Activated CD4-positive, alpha-beta T cell treated with anti-CD3 and anti-CD28 coated beads for 24 hours (primary cell): ENCODE measurements around the gene TTC23.

Experiments used
- DNase-seq, 2 donors: peaks; one replicate each; pipeline ENCODE4 v3.0.0-alpha.2; 2020; ENCODE audit warnings: low read depth in 2 of 2

The TTC23 gene

GRCh38 chr15:99249270-99249841 lies at the start of gene TTC23:
TSS of gene TTC23 (minus strand) at chr15:99249581. CDS start at chr15:99228712, 20,869 bp downstream.
- no peak for DNase-seq

DNA sequence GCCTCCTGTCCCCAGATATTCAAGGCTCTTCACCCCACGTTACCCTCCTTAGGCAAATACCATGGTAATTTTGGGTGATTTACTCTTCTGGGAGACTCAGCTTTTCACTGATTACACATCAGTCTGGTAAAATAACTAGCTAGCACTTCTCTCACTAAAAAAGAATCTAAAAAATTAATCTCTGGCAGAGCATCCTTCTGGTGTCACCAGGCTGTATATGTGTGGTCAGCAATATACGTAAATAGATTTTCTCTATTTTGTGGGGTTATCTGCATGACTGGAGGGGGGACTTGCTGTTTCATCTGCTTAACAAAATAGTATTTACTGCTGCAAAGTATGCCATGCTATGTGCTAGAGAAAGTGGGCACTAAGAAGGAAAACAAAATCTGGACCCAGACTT lies 47.0 kb upstream of the TTC23 start:
- no peak for DNase-seq

GRCh38 chr15:99295840-99296239 lies 46.5 kb upstream of the TTC23 start:
- no peak for DNase-seq

DNA sequence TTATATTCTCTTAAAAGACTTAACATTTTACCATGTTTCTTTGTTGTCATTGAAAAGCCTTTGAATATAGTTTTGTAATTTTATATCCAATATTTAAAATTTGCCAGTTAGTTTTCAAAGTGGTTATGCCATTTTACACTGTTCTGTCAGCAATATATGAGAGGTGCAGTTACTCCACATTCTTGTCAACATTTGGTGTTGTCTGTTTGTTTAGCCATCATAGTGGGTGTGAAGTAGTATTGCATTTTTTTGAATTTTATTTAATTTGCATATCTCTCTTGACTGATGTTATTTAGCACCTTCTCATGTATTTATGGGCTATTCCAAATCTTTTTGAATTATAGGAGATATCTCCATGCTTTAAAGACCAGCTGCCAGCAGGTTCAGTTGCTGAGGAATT lies 42.3 kb upstream of the TTC23 start:
- DNase-seq, result no peak

GRCh38 chr15:99283717-99284116 lies 34.3 kb upstream of the TTC23 start:
- no peak for DNase-seq

DNA sequence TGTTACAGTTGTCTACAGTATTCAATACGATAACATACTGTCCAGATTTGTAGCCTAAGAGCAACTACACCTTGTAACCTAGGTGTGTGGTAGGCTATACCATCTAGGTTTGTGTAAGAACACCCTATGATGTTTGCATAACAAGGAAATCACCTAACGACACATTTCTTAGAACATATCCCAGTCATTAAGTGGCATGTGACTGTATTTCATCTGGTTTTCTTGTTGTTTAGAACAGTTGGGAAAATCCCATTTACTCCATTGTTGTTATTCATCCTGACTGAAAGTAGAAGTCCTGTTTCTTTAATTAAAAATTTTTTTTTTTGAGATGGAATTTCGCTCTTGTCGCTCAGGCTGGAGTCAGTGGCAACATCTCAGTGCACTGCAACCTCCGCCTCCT lies 33.2 kb upstream of the TTC23 start:
- no peak for DNase-seq

DNA sequence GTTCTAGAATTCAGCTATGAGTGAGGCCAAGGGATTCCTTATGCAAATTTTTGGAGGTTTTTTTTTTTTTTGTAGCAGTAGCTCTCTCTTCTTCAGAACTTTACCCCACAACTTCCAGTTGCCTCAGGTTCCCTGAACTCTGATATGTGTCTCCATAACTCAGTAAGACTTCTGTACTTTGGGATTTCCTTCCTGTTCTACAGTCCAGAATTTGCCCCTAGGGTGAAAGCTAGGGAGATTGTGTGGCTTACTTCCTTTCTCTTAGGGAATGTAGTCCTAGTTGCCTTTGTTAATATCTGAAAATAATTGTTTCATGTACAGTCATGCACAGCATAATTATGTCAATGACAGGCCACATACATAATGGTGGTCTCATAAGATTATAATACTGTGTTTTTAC lies 32.7 kb upstream of the TTC23 start:
- no peak for DNase-seq

GRCh38 chr15:99279827-99280226 lies 30.4 kb upstream of the TTC23 start:
- DNase-seq, result no peak

GRCh38 chr15:99279290-99279689 lies 29.9 kb upstream of the TTC23 start:
- no peak for DNase-seq

DNA sequence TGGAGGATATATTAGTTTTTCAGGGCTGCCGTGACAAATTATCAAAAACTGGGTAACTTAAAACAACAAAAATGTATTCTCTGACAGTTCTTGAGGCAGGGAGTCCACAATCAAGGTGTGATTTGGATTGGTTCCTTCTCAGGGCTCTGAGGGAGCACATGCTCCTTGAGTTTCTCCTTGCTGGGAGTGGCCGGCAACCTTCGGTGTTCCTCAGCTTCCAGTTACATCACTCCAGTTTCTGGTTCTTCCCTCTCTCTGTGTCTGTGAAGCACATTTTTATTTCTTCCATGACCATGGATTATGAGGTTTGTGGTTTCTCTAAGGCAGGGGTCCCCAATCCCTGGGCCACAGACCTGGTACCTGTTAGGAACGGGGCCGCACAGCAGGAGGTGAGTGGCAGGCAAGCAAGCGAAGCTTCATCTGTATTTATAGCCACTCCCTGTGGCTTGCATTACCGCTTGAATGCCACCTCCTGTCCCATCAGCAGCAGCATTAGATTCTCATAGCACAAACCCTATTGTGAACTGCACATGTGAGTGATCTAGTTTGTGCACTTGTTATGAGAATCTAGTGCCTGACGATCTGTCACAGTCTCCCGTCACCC lies 26.2 kb upstream of the TTC23 start:
- DNase-seq, result no peak

- no peak for DNase-seq
Observed at GRCh38 chr15:99275061-99275460, 25.7 kb upstream of the TTC23 start.

DNA sequence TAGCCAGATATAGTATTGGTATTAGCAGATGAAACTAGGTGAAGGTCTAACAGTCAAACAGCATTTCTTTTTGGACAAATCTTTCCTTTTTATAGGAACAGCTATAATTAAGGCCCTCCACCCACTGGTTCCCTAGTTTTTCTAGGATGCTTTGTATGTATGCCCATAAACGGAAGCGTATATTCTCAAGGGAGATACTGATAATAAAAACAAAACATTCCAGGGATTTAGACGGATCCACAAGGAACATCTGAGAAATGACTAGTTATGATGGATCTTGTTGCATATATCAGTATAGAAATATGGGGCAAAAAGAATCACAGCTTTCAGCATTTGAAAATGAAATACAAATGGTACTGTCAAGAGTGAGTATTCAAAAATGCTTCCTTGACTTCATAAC lies 24.4 kb upstream of the TTC23 start:
- DNase-seq, result no peak

GRCh38 chr15:99268431-99268830 lies 19.1 kb upstream of the TTC23 start:
- DNase-seq, result no peak

GRCh38 chr15:99267957-99268356 lies 18.6 kb upstream of the TTC23 start:
- DNase-seq, result no peak

- DNase-seq, result no peak
Observed at GRCh38 chr15:99265541-99266070, 16.2 kb upstream of the TTC23 start.

GRCh38 chr15:99264125-99264524 lies 14.7 kb upstream of the TTC23 start:
- DNase-seq, result no peak

- no peak for DNase-seq
Observed at GRCh38 chr15:99257107-99257750, 7.8 kb upstream of the TTC23 start.

DNA sequence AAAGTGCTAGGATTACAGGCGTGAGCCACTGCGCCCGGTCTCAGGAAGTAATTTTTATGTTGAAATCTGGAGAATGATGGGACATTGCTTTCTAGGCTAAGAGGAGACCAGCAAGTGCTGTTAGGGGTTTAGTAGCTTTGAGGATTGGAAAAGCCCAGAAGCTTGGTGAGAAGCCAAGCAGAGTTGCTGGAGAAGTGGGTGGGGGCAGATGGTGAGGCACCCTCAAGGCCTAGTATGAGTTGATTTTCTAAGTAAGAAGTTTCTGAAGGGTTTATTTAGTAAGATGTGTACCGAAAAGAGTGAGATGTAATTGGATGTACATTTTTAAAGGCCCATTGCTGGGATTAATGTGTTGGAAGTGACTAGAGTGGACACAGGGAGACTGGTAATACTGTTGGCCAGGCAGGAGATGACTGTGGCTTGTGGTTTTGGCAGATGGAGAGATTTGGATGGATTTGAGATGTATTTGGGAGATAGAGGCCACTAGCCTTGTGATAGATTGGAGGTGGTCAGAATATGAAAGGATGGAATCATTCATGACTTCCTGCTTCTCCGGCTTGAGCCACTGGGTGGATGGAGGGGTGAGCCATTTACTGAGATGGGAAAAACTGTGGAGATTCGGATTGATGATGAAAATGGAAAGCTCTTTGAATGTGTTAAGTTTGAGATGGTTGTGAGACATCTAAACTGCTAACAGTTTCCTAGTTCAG lies 4.2 kb upstream of the TTC23 start:
- DNase-seq, result no peak

GRCh38 chr15:99252326-99252725 lies 2.9 kb upstream of the TTC23 start:
- DNase-seq, result no peak

DNA sequence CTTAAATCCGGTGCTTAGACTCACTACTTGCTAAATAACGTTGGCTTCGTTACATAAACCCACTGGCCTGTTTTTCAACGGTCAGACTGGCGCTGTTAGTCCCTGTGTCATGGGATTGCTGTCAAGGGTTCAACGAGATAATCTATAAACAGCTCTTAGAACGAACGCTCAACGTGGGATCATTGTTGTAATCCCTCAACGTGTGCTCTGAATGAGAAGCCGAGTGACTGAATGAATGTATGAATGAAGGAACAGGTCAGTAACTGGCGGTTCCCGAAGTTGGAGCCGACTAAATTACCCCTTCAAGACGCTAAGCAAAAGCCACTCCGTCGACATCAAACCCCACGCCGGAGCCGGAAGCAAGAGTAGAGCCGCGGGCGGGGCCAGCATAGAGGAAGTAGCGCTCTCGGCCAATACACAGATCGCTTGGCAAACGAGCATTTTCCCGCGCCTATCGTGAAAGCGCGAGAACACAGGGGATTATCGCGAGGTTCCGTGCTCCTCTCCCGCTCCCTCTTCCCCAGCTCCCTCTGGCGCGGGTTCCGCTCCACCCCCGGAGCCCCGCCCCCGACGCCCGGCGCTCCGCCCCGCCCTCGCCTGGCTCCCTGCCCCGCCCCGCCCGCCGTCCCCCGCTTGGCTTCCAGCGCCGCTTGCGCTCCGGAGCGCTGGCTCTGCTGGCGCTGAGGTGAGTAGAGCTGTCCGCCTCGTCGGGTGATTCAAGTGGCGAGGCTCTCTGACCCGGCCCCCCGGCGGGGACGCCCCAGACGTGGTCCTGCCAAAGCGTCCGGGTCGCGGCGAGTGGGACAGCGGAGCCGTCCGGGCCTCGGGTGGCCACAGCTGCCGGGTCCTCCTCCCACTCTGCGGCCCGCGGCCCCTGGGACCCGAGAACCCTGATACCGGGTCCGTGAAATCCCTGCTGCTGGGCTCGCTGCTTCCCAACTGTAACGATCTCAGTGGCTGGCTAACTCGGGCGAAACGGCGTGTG lies 1.8 kb upstream of the TTC23 start, which contains the start of gene LRRC28:
Gene LRRC28, plus strand, starts transcription at position 625 of the 985 bp plus-strand sequence. CDS start 4,477 bp downstream, outside the sequence.
- peak; percentile 93 for DNase-seq

GRCh38 chr15:99250494-99250856 lies 1.1 kb upstream of the TTC23 start:
- no peak for DNase-seq
